Brain microvascular endothelial cell (primary cell): ENCODE data around the gene KEL.
A peak's percentile ranks its signal among the peaks of the same experiment; 100 is the strongest.

Experiments used
- DNase-seq: peaks from one replicate; pipeline ENCODE4 v3.0.0-alpha.2; 2020
- H3K27ac ChIP-seq: fragments of 250-450 bp; sonication (Bioruptor Pico); 2 replicates; pipeline ENCODE4 v1.5.1; 2020; ENCODE audit warnings: mild to moderate bottlenecking, moderate library complexity
- H3K27me3 ChIP-seq: fragments of 250-450 bp; sonication (Bioruptor Pico); replicated peaks from 2 replicates; pipeline ENCODE4 v1.5.1; 2020; ENCODE audit warnings: mild to moderate bottlenecking
- H3K36me3 ChIP-seq: fragments of 250-450 bp; sonication (Bioruptor Pico); replicated peaks from 2 replicates; pipeline ENCODE4 v1.5.1; 2020; ENCODE audit warnings: mild to moderate bottlenecking
- H3K4me3 ChIP-seq: 2 replicates; pipeline ENCODE4 v1.5.1; 2011; ENCODE audit warnings: low read depth, mild to moderate bottlenecking, control low read depth, low read length, moderate library complexity
- CTCF ChIP-seq: IDR thresholded peaks from 2 replicates; pipeline ENCODE4 v1.5.1; 2011; ENCODE audit warnings: low read depth, mild to moderate bottlenecking, moderate library complexity, low read length, control low read depth, inconsistent platforms; ENCODE audit errors: missing control alignments
- in situ Hi-C: cut with HindIII; loops from 2 replicates; pipeline ENCODE4 v1.10.0; 2017; ENCODE audit warnings: low sequenced_read_pairs, low pct_ligation_motif_present

KEL gene

GRCh38 chr7:143002898-143003297 is 40.7 kb upstream of the KEL start:
- Histone ChIP-seq H3K27me3 (no peaks in the 10 kb centered on the region), H3K4me3 (no peak overlapping the region), H3K27ac (no peak overlapping the region), H3K36me3 (no peaks in the 10 kb centered on the region)
- TF ChIP-seq CTCF = no peak
- DNase-seq = no peak
- in situ Hi-C loops = loop anchor here (25.0 kb wide), 1 partner anchor 209 kb away; the partner anchor contains the start of gene TAS2R40

- Histone ChIP-seq H3K27ac (no peak overlapping the region), H3K4me3 (no peak overlapping the region), H3K36me3 (no peaks in the 10 kb centered on the region), H3K27me3 (no peaks in the 10 kb centered on the region)
- TF ChIP-seq CTCF = peak; percentile 55
- no peak for DNase-seq
- in situ Hi-C loops = loop anchor here (25.0 kb wide), 1 partner anchor 210 kb away; the partner anchor contains the start of gene TAS2R40
Observed at GRCh38 chr7:143002106-143002505, 39.9 kb upstream of the KEL start.

- no peak for TF ChIP-seq CTCF
- no peaks in the 10 kb centered on the region for H3K27me3 ChIP-seq
- DNase-seq = no peak
- no peak overlapping the region for H3K27ac ChIP-seq
- no peak overlapping the region for H3K4me3 ChIP-seq
- H3K36me3 ChIP-seq = no peaks in the 10 kb centered on the region
- in situ Hi-C loops = loop anchor here (25.0 kb wide), 1 partner anchor 212 kb away; the partner anchor contains the start of gene TAS2R40
Observed at GRCh38 chr7:143000648-143001047, 38.5 kb upstream of the KEL start.

- Histone ChIP-seq H3K36me3 (no peaks in the 10 kb centered on the region), H3K27me3 (no peaks in the 10 kb centered on the region), H3K4me3 (no peak overlapping the region), H3K27ac (no peak overlapping the region)
- in situ Hi-C loops = loop anchor here (25.0 kb wide), 1 partner anchor 213 kb away; the partner anchor contains the start of gene TAS2R40
- no peak for DNase-seq
- no peak for TF ChIP-seq CTCF
Observed at GRCh38 chr7:142999793-143000192, 37.6 kb upstream of the KEL start.

- DNase-seq = no peak
- Histone ChIP-seq H3K36me3 (no peaks in the 10 kb centered on the region), H3K27ac (no peak overlapping the region), H3K4me3 (no peak overlapping the region), H3K27me3 (no peaks in the 10 kb centered on the region)
- in situ Hi-C loops = no loop called here
- TF ChIP-seq CTCF = no peak
Observed at GRCh38 chr7:142998966-142999365, 36.8 kb upstream of the KEL start.

- Histone ChIP-seq H3K36me3 (no peaks in the 10 kb centered on the region), H3K4me3 (no peak overlapping the region), H3K27ac (no peak overlapping the region), H3K27me3 (no peaks in the 10 kb centered on the region)
- in situ Hi-C loops = no loop called here
- DNase-seq = no peak
- TF ChIP-seq CTCF = no peak
Observed at GRCh38 chr7:142997456-142997989, 35.4 kb upstream of the KEL start.
